Measurements from ENCODE around the gene CD248. TPM values are rescaled to one million over a fixed set of nuclear protein-coding genes. Genes with fewer than 3 reads are reported as not detected.
A peak's percentile ranks its signal among the peaks of the same experiment; 100 is the strongest.

CD248 gene
- total RNA-seq, 1 donor from 2014 or later: 58.8 TPM

DNA sequence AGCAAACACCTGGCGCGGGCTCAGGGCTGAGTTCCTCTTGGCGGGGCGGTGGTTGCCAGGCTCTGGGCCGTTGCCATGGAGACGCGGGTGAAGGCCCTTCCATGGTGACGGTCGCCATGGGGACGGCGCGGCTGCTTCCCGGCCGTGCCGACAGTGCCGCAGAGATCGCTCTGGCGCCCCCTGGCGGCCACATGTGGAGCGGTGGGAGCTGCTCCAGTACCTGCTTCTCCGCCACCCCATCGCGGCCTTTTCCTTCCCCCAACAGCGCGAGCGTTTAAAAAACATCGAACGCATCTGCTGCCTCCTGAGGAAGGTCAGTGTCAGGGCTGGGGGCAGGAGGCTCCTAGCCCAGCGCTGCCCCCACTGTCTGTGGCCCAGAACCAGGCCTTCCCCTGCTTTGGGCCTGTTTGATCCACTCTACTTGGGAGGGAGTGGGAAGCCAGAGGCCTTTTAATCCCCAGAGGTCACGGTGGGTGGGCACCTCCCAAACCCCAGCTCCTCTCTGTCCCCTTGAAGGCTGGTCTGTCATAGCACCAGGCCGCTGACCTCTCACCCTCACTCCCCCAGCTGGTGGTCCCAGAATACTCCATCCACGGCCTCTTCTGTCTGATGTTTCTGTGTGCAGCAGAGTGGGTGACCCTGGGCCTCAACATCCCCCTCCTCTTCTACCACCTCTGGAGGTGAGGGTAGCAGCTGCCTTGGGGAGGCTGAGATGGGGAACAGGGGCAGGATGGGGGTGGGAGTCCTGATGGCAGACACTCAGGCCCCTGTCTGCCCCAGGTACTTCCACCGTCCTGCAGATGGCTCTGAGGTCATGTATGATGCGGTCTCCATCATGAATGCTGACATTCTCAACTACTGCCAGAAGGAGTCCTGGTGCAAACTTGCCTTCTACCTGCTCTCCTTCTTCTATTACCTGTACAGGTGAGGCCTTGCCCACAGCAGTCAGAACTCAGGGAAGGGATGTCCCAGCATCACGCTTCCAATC lies 34.1 kb downstream of the CD248 start:
- peaks cover 77% of the 10 kb centered on the region for H4K20me1 ChIP-seq (ENCODE audit: insufficient read depth, low read length)
- no peak overlapping the region for H2AFZ ChIP-seq (ENCODE audit: low read depth, low read length)
- no peaks in the 10 kb centered on the region for H3K27me3 ChIP-seq (ENCODE audit: insufficient read depth, low read length)
- peaks cover 23% of the 10 kb centered on the region for H3K4me1 ChIP-seq (ENCODE audit: insufficient read depth, low read length)
- no peak for TF ChIP-seq EZH2 (IDR thresholded peaks at IDR 0.05; ENCODE audit: insufficient read depth, low read length)
- TF ChIP-seq, protein P1, sequence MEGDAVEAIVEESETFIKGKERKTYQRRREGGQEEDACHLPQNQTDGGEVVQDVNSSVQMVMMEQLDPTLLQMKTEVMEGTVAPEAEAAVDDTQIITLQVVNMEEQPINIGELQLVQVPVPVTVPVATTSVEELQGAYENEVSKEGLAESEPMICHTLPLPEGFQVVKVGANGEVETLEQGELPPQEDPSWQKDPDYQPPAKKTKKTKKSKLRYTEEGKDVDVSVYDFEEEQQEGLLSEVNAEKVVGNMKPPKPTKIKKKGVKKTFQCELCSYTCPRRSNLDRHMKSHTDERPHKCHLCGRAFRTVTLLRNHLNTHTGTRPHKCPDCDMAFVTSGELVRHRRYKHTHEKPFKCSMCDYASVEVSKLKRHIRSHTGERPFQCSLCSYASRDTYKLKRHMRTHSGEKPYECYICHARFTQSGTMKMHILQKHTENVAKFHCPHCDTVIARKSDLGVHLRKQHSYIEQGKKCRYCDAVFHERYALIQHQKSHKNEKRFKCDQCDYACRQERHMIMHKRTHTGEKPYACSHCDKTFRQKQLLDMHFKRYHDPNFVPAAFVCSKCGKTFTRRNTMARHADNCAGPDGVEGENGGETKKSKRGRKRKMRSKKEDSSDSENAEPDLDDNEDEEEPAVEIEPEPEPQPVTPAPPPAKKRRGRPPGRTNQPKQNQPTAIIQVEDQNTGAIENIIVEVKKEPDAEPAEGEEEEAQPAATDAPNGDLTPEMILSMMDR (IDR thresholded peaks at IDR 0.05; ENCODE audit: insufficient read depth, low read depth, low read length): peak; percentile 75
- H3K4me2 ChIP-seq (ENCODE audit: low read length): no peak overlapping the region
- no peaks in the 10 kb centered on the region for H3K9me3 Mint-ChIP-seq (ENCODE audit: unreplicated experiment)
- peaks cover 10% of the 10 kb centered on the region for H3K4me1 Mint-ChIP-seq (ENCODE audit: low read depth, unreplicated experiment)
- H3K79me2 ChIP-seq (ENCODE audit: insufficient read depth, low read length): peaks cover 32% of the 10 kb centered on the region
- peaks cover 7% of the 10 kb centered on the region for H3K36me3 ChIP-seq (ENCODE audit: insufficient read depth, low read length)
- no peak overlapping the region for H3K4me3 ChIP-seq (ENCODE audit: insufficient read depth, low read depth, low read length)
- no peak overlapping the region for H3K27ac ChIP-seq (ENCODE audit: low read depth, low read length)
- no peaks in the 10 kb centered on the region for H3K9me3 ChIP-seq (ENCODE audit: insufficient read depth, low read depth, low read length)
- FAIRE-seq (peak; percentile 20), DNase-seq (ENCODE audit: low read depth) (peak; percentile 88)
- H3K4me3 Mint-ChIP-seq (ENCODE audit: unreplicated experiment): no peak overlapping the region
- H3K36me3 Mint-ChIP-seq (ENCODE audit: low read depth, unreplicated experiment): peaks cover 2% of the 10 kb centered on the region
- H3K27me3 Mint-ChIP-seq (ENCODE audit: low read depth, unreplicated experiment): no peaks in the 10 kb centered on the region
- peak overlapping the region; percentile 12 for H3K9ac ChIP-seq (ENCODE audit: low read length)
- H3K27ac Mint-ChIP-seq (ENCODE audit: unreplicated experiment): no peak overlapping the region

DNA sequence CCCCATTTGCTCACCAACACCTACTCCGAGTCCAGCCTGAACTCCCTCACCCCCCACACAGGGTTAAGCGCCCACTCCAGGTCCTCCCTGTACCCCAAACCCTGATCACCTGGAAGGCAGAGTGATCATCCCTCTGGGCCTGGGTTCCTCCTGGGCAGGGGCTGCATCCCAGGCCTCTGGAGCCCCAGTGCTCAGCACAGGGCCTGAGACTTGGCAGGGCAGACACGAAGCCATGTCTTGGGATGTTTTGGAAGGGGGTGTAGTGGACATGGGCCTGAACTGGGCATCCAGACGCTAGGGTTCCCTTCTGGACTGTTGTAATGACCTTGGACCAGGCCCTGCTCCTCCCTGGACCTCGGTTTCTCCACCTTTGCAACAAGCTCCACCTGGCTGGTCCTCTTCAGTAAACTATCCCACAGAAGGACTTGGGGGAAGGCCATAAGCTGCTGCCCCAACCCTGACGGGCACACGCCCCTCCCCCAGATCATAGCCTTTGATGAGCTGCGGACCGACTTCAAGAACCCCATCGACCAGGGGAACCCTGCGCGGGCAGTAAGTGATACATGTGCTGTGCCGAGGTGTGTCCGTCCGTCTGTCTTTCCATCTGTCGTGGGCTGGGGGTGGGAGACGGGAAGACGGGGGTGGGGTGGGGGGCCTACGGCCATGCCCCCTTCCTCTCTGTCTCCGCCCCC lies 34.9 kb downstream of the CD248 start:
- Mint-ChIP-seq H3K4me3 (ENCODE audit: unreplicated experiment) (no peak overlapping the region), H3K27me3 (ENCODE audit: low read depth, unreplicated experiment) (no peaks in the 10 kb centered on the region), H3K9me3 (ENCODE audit: unreplicated experiment) (no peaks in the 10 kb centered on the region), H3K4me1 (ENCODE audit: low read depth, unreplicated experiment) (peaks cover 7% of the 10 kb centered on the region), H3K36me3 (ENCODE audit: low read depth, unreplicated experiment) (peaks cover 5% of the 10 kb centered on the region), H3K27ac (ENCODE audit: unreplicated experiment) (peak overlapping the region; percentile 84)
- H3K9ac ChIP-seq (ENCODE audit: low read length): no peak overlapping the region
- H3K4me1 ChIP-seq (ENCODE audit: insufficient read depth, low read length): peaks cover 19% of the 10 kb centered on the region
- no peaks in the 10 kb centered on the region for H3K9me3 ChIP-seq (ENCODE audit: insufficient read depth, low read depth, low read length)
- H2AFZ ChIP-seq (ENCODE audit: low read depth, low read length): no peak overlapping the region
- H4K20me1 ChIP-seq (ENCODE audit: insufficient read depth, low read length): peaks cover 77% of the 10 kb centered on the region
- no peak overlapping the region for H3K4me2 ChIP-seq (ENCODE audit: low read length)
- H3K27me3 ChIP-seq (ENCODE audit: insufficient read depth, low read length): no peaks in the 10 kb centered on the region
- FAIRE-seq (no peak), DNase-seq (ENCODE audit: low read depth) (no peak)
- peaks cover 24% of the 10 kb centered on the region for H3K79me2 ChIP-seq (ENCODE audit: insufficient read depth, low read length)
- no peak for TF ChIP-seq EZH2 (IDR thresholded peaks at IDR 0.05; ENCODE audit: insufficient read depth, low read length)
- TF ChIP-seq, protein P1 (IDR thresholded peaks at IDR 0.05; ENCODE audit: insufficient read depth, low read depth, low read length): no peak
- peaks cover 5% of the 10 kb centered on the region for H3K36me3 ChIP-seq (ENCODE audit: insufficient read depth, low read length)
- H3K4me3 ChIP-seq (ENCODE audit: insufficient read depth, low read depth, low read length): no peak overlapping the region
- H3K27ac ChIP-seq (ENCODE audit: low read depth, low read length): no peak overlapping the region

Measured in astrocyte (in vitro differentiated cells and primary cell).